HUES6 (cell line): ENCODE measurements around the gene MYG1.
A peak's percentile ranks its signal among the peaks of the same experiment; 100 is the strongest.

Experiments
- H3K27ac ChIP-seq: 2 replicates; pipeline ENCODE4 v1.7.0; 2013; ENCODE audit warnings: low read depth, mild to moderate bottlenecking, low read length, inconsistent platforms
- H3K27me3 ChIP-seq: 2 replicates; pipeline ENCODE4 v1.6.1; 2013; ENCODE audit warnings: low read length; ENCODE audit not compliant: control insufficient read depth, insufficient read depth
- H3K36me3 ChIP-seq: 2 replicates; pipeline ENCODE4 v1.6.1; 2013; ENCODE audit warnings: low read length; ENCODE audit not compliant: control insufficient read depth, insufficient read depth
- H3K4me1 ChIP-seq: 2 replicates; pipeline ENCODE4 v1.6.1; 2013; ENCODE audit warnings: low read length; ENCODE audit not compliant: control insufficient read depth, insufficient read depth
- H3K4me3 ChIP-seq: 2 replicates; pipeline ENCODE4 v1.5.1; 2013; ENCODE audit warnings: low read depth, low read length
- H3K9ac ChIP-seq: one replicate; pipeline ENCODE4 v1.6.1; 2013; ENCODE audit warnings: mild to moderate bottlenecking, low read length
- H3K9me3 ChIP-seq: 2 replicates; pipeline ENCODE4 v1.6.1; 2013; ENCODE audit warnings: low read depth, low read length; ENCODE audit not compliant: control insufficient read depth, insufficient read depth

MYG1 gene

DNA sequence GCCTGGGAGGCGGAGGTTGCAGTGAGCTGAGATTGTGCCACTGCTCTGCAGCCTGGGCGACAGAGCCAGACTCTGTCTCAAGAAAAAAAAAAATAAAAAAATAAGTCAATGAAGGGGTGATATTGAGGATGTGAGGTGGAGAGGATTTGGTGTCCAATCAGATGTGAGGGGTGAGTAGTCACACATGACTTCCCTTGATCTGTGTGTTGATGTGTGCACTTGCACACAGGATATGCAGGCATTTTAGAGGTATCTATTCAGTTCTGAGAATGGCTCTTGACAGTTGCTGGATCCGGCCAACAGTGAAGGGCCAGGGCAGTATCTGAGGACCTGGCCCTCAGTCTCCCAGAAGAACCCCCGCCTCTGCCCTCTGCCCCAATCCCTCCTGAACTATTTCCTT, 44.5 kb downstream of the MYG1 start:
- H3K9me3 ChIP-seq: no peaks in the 10 kb centered on the region
- H3K4me1 ChIP-seq: peaks cover 16% of the 10 kb centered on the region
- H3K27ac ChIP-seq: no peak overlapping the region
- H3K27me3 ChIP-seq: peaks cover 11% of the 10 kb centered on the region; the same call in 1 of the 2 replicates
- H3K36me3 ChIP-seq: no peaks in the 10 kb centered on the region
- H3K9ac ChIP-seq: no peak overlapping the region
- peak overlapping the region; percentile 71 for H3K4me3 ChIP-seq

DNA sequence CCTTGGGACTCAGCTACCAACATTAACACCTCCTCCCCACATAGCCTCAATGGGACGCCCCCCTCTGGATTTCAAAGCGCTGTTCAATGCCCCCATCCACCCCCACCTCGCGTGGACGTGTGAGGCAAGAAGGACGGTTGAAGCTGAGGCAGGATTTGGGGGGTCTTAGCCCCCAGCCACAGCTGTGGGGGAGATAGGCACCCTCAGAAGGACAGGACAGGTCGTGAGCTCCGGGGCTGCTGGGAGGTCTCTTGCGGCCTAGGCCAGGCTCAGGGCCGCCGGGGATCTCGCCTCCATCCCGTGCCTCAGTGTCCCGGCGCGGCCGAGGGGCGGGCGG, 45.0 kb downstream of the MYG1 start:
- no peaks in the 10 kb centered on the region for H3K9me3 ChIP-seq
- H3K4me1 ChIP-seq: peaks cover 16% of the 10 kb centered on the region
- peak overlapping the region; percentile 71 for H3K4me3 ChIP-seq
- no peak overlapping the region for H3K27ac ChIP-seq
- peak overlapping the region; percentile 50 for H3K9ac ChIP-seq
- peaks cover 11% of the 10 kb centered on the region; the same call in 1 of the 2 replicates for H3K27me3 ChIP-seq
- no peaks in the 10 kb centered on the region for H3K36me3 ChIP-seq

GRCh38 chr12:53344824-53345485, 45.5 kb downstream of the MYG1 start:
- no peaks in the 10 kb centered on the region for H3K9me3 ChIP-seq
- peak overlapping the region; percentile 71 for H3K4me3 ChIP-seq
- H3K36me3 ChIP-seq: no peaks in the 10 kb centered on the region
- H3K9ac ChIP-seq: peak overlapping the region; percentile 60
- H3K27ac ChIP-seq: peak overlapping the region; percentile 22; the same call in 1 of the 2 replicates
- peaks cover 16% of the 10 kb centered on the region for H3K4me1 ChIP-seq
- H3K27me3 ChIP-seq: peaks cover 11% of the 10 kb centered on the region; the same call in 1 of the 2 replicates

DNA sequence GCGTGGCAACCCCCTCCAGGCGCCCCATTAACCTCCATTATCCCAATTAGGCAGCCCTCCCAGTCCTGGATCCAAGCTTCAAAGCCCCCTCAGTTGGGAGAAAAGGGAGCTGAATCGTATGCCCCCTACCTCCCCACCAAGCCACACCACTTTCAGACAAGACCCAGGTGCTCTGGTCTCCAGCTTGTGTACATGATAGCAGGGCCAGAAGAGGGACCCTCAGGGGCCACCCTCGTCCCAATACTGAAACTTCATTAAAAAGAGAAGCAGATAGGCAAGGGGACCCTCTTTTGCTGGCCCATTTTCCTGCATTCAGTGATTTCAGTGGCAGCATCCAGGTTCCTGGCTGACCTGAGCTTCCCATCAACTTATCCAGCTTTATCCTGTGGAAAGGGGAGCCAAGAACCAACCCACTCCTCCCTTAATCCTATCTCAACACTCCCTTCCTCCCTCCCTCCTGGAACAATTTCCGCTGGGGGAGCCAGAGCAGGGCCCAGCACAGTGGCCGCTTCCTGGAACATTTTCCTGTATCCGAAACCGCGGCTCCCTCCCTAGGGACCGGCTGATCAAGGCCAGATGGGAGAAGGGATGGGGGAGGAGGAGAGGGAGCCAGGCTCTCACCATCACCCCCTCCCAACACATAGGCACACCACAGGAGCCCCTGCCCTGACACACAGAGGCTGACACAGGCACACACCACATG, 46.1 kb downstream of the MYG1 start:
- Histone ChIP-seq H3K9ac (peak overlapping the region; percentile 21), H3K4me3 (peak overlapping the region; percentile 71), H3K36me3 (no peaks in the 10 kb centered on the region), H3K27me3 (peaks cover 11% of the 10 kb centered on the region; the same call in 1 of the 2 replicates), H3K9me3 (no peaks in the 10 kb centered on the region), H3K27ac (no peak overlapping the region), H3K4me1 (peaks cover 16% of the 10 kb centered on the region)

DNA sequence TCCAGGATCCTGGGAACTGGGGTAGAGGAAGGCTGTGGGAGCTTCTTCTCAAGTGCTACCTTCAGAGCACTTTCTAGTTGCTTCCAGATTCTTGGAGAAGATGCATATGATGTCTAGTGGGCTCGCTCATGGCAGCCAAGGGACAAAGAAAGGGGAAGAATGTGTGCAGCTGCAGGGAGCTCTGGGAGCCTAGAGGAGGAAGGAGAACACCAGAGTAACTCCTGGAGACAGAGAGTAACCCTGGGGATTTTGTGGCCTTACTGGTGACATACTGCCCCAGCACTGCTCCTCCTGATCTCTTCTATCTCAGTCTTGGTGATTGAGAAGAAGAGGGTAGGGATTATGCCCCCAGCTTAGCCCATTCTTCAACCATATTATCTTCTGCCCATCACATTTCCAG, 47.0 kb downstream of the MYG1 start:
- Histone ChIP-seq H3K4me3 (no peak overlapping the region), H3K27ac (no peak overlapping the region), H3K36me3 (no peaks in the 10 kb centered on the region), H3K9me3 (no peaks in the 10 kb centered on the region), H3K4me1 (peaks cover 16% of the 10 kb centered on the region), H3K27me3 (peaks cover 11% of the 10 kb centered on the region; the same call in 1 of the 2 replicates), H3K9ac (no peak overlapping the region)

DNA sequence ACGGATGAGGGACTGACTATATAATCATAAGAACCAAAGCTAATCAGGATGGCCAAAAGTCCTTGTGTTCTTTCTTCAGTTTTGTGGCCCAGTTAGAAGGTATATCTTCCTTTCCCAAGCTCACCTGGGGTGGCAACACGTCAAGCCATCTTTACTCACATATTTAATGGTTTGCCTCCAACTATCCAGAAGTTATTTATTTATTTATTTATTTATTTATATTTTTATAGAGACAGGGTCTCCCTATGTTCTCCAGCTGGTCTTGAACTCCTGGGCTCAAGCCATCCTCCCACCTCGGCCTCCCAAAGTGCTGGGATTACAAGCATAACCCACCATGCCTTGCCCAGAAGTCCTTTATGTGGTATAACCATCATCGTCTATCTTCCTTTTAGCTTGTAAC, 48.4 kb downstream of the MYG1 start:
- Histone ChIP-seq H3K36me3 (no peaks in the 10 kb centered on the region), H3K9ac (no peak overlapping the region), H3K27me3 (peaks cover 11% of the 10 kb centered on the region; the same call in 1 of the 2 replicates), H3K9me3 (no peaks in the 10 kb centered on the region), H3K27ac (no peak overlapping the region), H3K4me3 (no peak overlapping the region), H3K4me1 (peaks cover 18% of the 10 kb centered on the region)

DNA sequence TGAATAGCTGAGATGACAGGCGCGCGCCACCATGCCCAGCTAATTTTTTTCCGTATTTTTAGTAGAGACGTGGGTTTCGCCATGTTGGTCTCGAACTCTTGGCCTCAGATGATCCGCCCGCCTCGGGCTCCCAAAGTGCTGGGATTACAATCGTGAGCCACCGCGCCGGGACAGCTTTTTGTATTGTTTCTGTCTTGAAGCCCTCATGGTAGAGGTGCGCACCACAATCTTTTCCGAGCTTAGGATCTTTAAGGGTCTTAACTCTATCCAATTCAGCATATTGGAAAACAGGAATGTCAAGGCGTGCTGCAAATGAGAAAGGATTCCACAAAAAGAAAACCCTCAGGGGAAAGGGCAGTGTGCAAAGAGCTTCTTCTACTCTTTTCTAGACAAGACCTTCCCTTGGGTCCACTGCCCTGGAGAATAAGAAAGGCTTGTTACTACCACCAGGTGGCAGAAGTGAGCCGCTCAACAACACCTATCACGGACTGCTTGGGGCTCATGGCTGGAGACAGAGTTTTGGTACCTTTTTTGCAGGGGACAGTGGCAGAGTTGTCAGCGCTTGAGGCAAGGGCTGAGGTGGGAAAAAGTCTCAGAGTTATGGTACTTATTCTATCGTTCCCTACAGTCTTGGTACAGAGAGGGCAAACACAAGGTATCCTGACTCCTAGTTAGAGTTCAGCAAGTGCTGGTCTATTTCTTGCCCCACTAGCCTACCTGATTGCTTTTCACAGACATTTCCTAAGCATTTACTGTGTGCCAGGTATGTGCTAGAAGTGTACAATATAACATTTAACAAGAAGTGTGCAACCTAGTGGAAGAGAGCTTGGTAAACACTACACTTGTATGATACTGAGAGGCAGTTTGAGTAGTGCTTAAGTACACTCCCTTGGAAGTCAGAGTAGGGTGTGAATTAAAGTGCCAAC, 53.1 kb downstream of the MYG1 start:
- H3K27me3 ChIP-seq: no peaks in the 10 kb centered on the region
- H3K9me3 ChIP-seq: no peaks in the 10 kb centered on the region
- H3K9ac ChIP-seq: no peak overlapping the region
- no peak overlapping the region for H3K4me3 ChIP-seq
- H3K27ac ChIP-seq: no peak overlapping the region
- H3K4me1 ChIP-seq: peaks cover 4% of the 10 kb centered on the region; the same call in 1 of the 2 replicates
- H3K36me3 ChIP-seq: no peaks in the 10 kb centered on the region

- Histone ChIP-seq H3K36me3 (no peaks in the 10 kb centered on the region), H3K27me3 (no peaks in the 10 kb centered on the region), H3K4me3 (no peak overlapping the region), H3K9ac (no peak overlapping the region), H3K27ac (no peak overlapping the region), H3K9me3 (no peaks in the 10 kb centered on the region), H3K4me1 (peaks cover 4% of the 10 kb centered on the region; the same call in 1 of the 2 replicates)
Observed at GRCh38 chr12:53353257-53353655, 53.8 kb downstream of the MYG1 start.

GRCh38 chr12:53355121-53355520, 55.6 kb downstream of the MYG1 start:
- H3K27me3 ChIP-seq: no peaks in the 10 kb centered on the region
- no peak overlapping the region for H3K9ac ChIP-seq
- no peaks in the 10 kb centered on the region for H3K36me3 ChIP-seq
- H3K27ac ChIP-seq: no peak overlapping the region
- H3K4me3 ChIP-seq: no peak overlapping the region
- peaks cover 4% of the 10 kb centered on the region; the same call in 1 of the 2 replicates for H3K4me1 ChIP-seq
- no peaks in the 10 kb centered on the region for H3K9me3 ChIP-seq
